ENCODE measurements around the gene RETREG1. TPM values are rescaled to one million over a fixed set of nuclear protein-coding genes. Genes with fewer than 3 reads are reported as not detected.

The RETREG1 gene
- total RNA-seq, 1 donor from 2014 or later = 5.9 TPM

GRCh38 chr5:16582081-16582480 lies 34.7 kb downstream of the RETREG1 start:
- DNase-seq (ENCODE audit: low spot score) = no peak

GRCh38 chr5:16580382-16580781 lies 36.4 kb downstream of the RETREG1 start:
- no peak for DNase-seq (ENCODE audit: low spot score)

GRCh38 chr5:16579142-16579847 lies 37.5 kb downstream of the RETREG1 start:
- no peak for DNase-seq (ENCODE audit: low spot score)

GRCh38 chr5:16578474-16578883 lies 38.3 kb downstream of the RETREG1 start:
- no peak for DNase-seq (ENCODE audit: low spot score)

- DNase-seq (ENCODE audit: low spot score) = no peak
Observed at GRCh38 chr5:16577677-16578076, 39.1 kb downstream of the RETREG1 start.

- DNase-seq (ENCODE audit: low spot score) = no peak
Observed at GRCh38 chr5:16574789-16575721, 41.7 kb downstream of the RETREG1 start.

- DNase-seq (ENCODE audit: low spot score) = no peak
Observed at GRCh38 chr5:16573401-16573800, 43.4 kb downstream of the RETREG1 start.

- DNase-seq (ENCODE audit: low spot score) = no peak
Observed at GRCh38 chr5:16572289-16573015, 44.3 kb downstream of the RETREG1 start.

- no peak for DNase-seq (ENCODE audit: low spot score)
Observed at GRCh38 chr5:16571016-16571415, 45.8 kb downstream of the RETREG1 start.

- no peak for DNase-seq (ENCODE audit: low spot score)
Observed at GRCh38 chr5:16570121-16570815, 46.5 kb downstream of the RETREG1 start.

GRCh38 chr5:16568875-16569580 lies 47.8 kb downstream of the RETREG1 start:
- DNase-seq (ENCODE audit: low spot score) = no peak

- DNase-seq (ENCODE audit: low spot score) = no peak
Observed at GRCh38 chr5:16567365-16567764, 49.4 kb downstream of the RETREG1 start.

GRCh38 chr5:16565118-16565517 lies 51.7 kb downstream of the RETREG1 start:
- no peak for DNase-seq (ENCODE audit: low spot score)

- DNase-seq (ENCODE audit: low spot score) = no peak
Observed at GRCh38 chr5:16564248-16564867, 52.4 kb downstream of the RETREG1 start.

GRCh38 chr5:16563686-16564085 lies 53.1 kb downstream of the RETREG1 start:
- no peak for DNase-seq (ENCODE audit: low spot score)

- DNase-seq (ENCODE audit: low spot score) = no peak
Observed at GRCh38 chr5:16561660-16562059, 55.1 kb downstream of the RETREG1 start.

GRCh38 chr5:16559702-16560101 lies 57.1 kb downstream of the RETREG1 start:
- no peak for DNase-seq (ENCODE audit: low spot score)

- DNase-seq (ENCODE audit: low spot score) = no peak
Observed at GRCh38 chr5:16558984-16559629, 57.7 kb downstream of the RETREG1 start.

GRCh38 chr5:16557477-16557876 lies 59.3 kb downstream of the RETREG1 start:
- no peak for DNase-seq (ENCODE audit: low spot score)

- DNase-seq (ENCODE audit: low spot score) = no peak
Observed at GRCh38 chr5:16554110-16554509, 62.7 kb downstream of the RETREG1 start.
